ENCODE results near the gene TMEM87A. TPM values are rescaled to one million over a fixed set of nuclear protein-coding genes. Genes with fewer than 3 reads are reported as not detected.

TMEM87A gene
- total and polyA plus RNA-seq, 11 donors = 9.3 to 30.8 (median 19.9) TPM

GRCh38 chr15:42289166-42289565 lies 15.9 kb upstream of the TMEM87A start:
- no peak for TF ChIP-seq CTCF (IDR thresholded peaks at IDR 0.05)
- no peak for TF ChIP-seq POLR2A (IDR thresholded peaks at IDR 0.05)
- WGBS, 4 donors = 96 to 100% (median 99%) methylated on average over 1 of the region's 1 CpG
- intact Hi-C loops (cut with DNase I) = no loop called here
- Histone ChIP-seq H3K27me3 (no peaks in the 10 kb centered on the region), H3K36me3 (peaks cover 0 to 100% (median 86%) of the 10 kb centered on the region in 9 donors), H3K9me3 (no peaks in the 10 kb centered on the region), H3K27ac (no peak overlapping the region), H3K4me3 (no peak overlapping the region), H3K4me1 (no peaks in the 10 kb centered on the region)
- DNase-seq (no peak), ATAC-seq (no peak)

GRCh38 chr15:42287931-42288330 lies 14.7 kb upstream of the TMEM87A start:
- H3K4me1 ChIP-seq = no peaks in the 10 kb centered on the region
- no peaks in the 10 kb centered on the region for H3K9me3 ChIP-seq
- ATAC-seq = no peak
- WGBS, 4 donors = 95 to 99% (median 97%) methylated on average over 4 of the region's 4 CpGs
- TF ChIP-seq POLR2A (IDR thresholded peaks at IDR 0.05) (no peak), CTCF (IDR thresholded peaks at IDR 0.05) (no peak)
- no peaks in the 10 kb centered on the region for H3K27me3 ChIP-seq
- no peak overlapping the region for H3K4me3 ChIP-seq
- H3K36me3 ChIP-seq = peaks cover 0 to 100% (median 86%) of the 10 kb centered on the region in 9 donors
- intact Hi-C loops (cut with DNase I) = no loop called here
- no peak for DNase-seq
- no peak overlapping the region for H3K27ac ChIP-seq

GRCh38 chr15:42286445-42287029 lies 13.3 kb upstream of the TMEM87A start:
- ATAC-seq (no peak), DNase-seq (no peak)
- TF ChIP-seq POLR2A (IDR thresholded peaks at IDR 0.05) (no peak), CTCF (IDR thresholded peaks at IDR 0.05) (no peak)
- H3K4me3 ChIP-seq = no peak overlapping the region
- no peaks in the 10 kb centered on the region for H3K27me3 ChIP-seq
- no peaks in the 10 kb centered on the region for H3K9me3 ChIP-seq
- intact Hi-C loops (cut with DNase I) = no loop called here
- WGBS, 4 donors = 91 to 95% (median 95%) methylated on average over 4 of the region's 4 CpGs
- no peaks in the 10 kb centered on the region for H3K4me1 ChIP-seq
- no peak overlapping the region for H3K27ac ChIP-seq
- H3K36me3 ChIP-seq = peaks cover 0 to 100% (median 84%) of the 10 kb centered on the region in 9 donors

- DNase-seq (no peak), ATAC-seq (no peak)
- 89 to 95% (median 92%) methylated on average over 1 of the region's 1 CpG for WGBS, 4 donors
- no peak for TF ChIP-seq POLR2A (IDR thresholded peaks at IDR 0.05)
- TF ChIP-seq CTCF (IDR thresholded peaks at IDR 0.05) = no peak
- no peaks in the 10 kb centered on the region for H3K9me3 ChIP-seq
- intact Hi-C loops (cut with DNase I) = no loop called here
- no peaks in the 10 kb centered on the region for H3K27me3 ChIP-seq
- peaks cover 0 to 100% (median 85%) of the 10 kb centered on the region in 9 donors for H3K36me3 ChIP-seq
- H3K4me1 ChIP-seq = no peaks in the 10 kb centered on the region
- H3K27ac ChIP-seq = no peak overlapping the region
- no peak overlapping the region for H3K4me3 ChIP-seq
Measured at GRCh38 chr15:42285034-42285433, 11.8 kb upstream of the TMEM87A start.

Data from heart left ventricle (tissue), 16 donors.